Calu3 (cell line): ENCODE data around the gene HEG1. TPM values are rescaled to one million over a fixed set of nuclear protein-coding genes. Genes with fewer than 3 reads are reported as not detected.
A peak's percentile ranks its signal among the peaks of the same experiment; 100 is the strongest.

Source experiments
- BruUV-seq: library from RNA; stranded (reverse); fragments of 400-500 nt; replicated peaks from 2 replicates; lab custom pipeline; 2021; lab: Mats Ljungman, UMichigan
- CTCF ChIA-PET: fragments of 300-600 bp; sonication (Branson Sonifier 250); formaldehyde crosslinking; loops from one replicate; lab custom pipeline; 2022; ENCODE audit warnings: antibody characterized with exemption; lab: Charles Lee
- DNase-seq: peaks from one replicate; pipeline ENCODE4 v3.0.0; 2022
- H3K27ac Mint-ChIP-seq: one replicate; pipeline ENCODE4 v1.8.0; 2022; ENCODE audit warnings: mixed read lengths; ENCODE audit not compliant: unreplicated experiment
- H3K27me3 Mint-ChIP-seq: one replicate; pipeline ENCODE4 v1.8.0; 2022; ENCODE audit warnings: mixed read lengths; ENCODE audit not compliant: unreplicated experiment
- H3K36me3 Mint-ChIP-seq: one replicate; pipeline ENCODE4 v1.8.0; 2022; ENCODE audit warnings: mild to moderate bottlenecking, moderate library complexity, mixed read lengths; ENCODE audit not compliant: insufficient read depth, unreplicated experiment
- H3K4me1 Mint-ChIP-seq: one replicate; pipeline ENCODE4 v1.8.0; 2022; ENCODE audit warnings: mild to moderate bottlenecking, low read depth, mixed read lengths; ENCODE audit not compliant: unreplicated experiment
- H3K4me3 Mint-ChIP-seq: one replicate; pipeline ENCODE4 v1.8.0; 2022; ENCODE audit warnings: mild to moderate bottlenecking, low read depth, moderate library complexity, mixed read lengths; ENCODE audit not compliant: unreplicated experiment
- H3K9me3 Mint-ChIP-seq: one replicate; pipeline ENCODE4 v1.8.0; 2022; ENCODE audit warnings: low read depth, mixed read lengths; ENCODE audit not compliant: unreplicated experiment
- intact Hi-C: fragments of 100-400 bp; cut with micrococcal nuclease; formaldehyde crosslinking; loops from one replicate; pipeline ENCODE4 v1.10.0; 2022; ENCODE audit not compliant: unreplicated experiment
- total RNA-seq: library from RNA; stranded (reverse); gene quantifications from 2 replicates; pipeline ENCODE4 v1.2.3, GENCODE V29; 2022
- TF ChIP-seq, protein P1 (sequence below): fragments of 200-600 bp; IDR thresholded peaks from one replicate; pipeline ENCODE4 v1.8.0; 2022; ENCODE audit warnings: antibody characterized with exemption; ENCODE audit not compliant: unreplicated experiment

Gene HEG1
- total RNA-seq, 1 experiment from 2014 or later: 0.97 TPM

DNA sequence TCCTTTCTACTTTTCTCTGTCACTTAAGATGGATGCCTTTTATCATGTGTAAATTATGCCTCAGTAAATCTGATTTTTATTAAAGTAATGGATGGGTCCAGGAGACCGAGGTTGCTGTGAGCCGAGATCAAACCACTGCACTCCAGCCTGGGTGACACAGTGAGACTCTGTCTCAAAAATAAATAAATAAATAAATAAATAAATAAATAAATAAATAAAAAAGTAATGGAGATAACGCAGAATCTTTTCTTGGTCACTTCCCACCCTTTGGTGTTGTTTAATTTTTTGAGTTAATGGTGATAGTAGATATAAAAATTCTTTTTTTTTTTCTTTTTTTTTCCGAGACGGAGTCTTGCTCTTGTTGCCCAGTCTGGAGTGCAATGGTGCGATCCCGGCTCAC, 77.2 kb downstream of the HEG1 start:
- CTCF ChIA-PET: no interaction called here
- no peak for DNase-seq

DNA sequence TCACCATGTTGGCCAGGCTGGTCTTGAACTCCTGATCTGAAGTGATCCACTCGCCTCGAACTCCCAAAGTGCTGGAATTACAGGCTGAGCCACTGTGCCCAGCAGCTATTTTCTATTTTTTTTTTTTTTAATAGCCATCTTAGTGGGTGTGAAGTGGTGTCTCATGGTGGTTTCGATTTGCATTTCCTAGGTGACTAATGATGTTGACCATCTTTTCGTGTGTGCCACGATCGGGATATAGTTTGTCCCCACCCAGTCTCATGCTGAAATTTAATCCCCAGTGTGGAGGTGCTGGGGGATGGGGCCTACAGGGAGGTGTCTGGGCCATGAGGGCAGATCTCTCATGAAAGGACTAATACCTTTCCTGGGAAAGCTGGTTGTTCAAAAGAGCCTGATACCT, 79.4 kb downstream of the HEG1 start:
- Mint-ChIP-seq H3K27me3 (no peaks in the 10 kb centered on the region), H3K9me3 (peaks cover 5% of the 10 kb centered on the region), H3K4me1 (peaks cover 9% of the 10 kb centered on the region), H3K36me3 (no peaks in the 10 kb centered on the region), H3K4me3 (no peak overlapping the region), H3K27ac (no peak overlapping the region)
- intact Hi-C loops: no loop called here
- no peak for DNase-seq
- TF ChIP-seq, protein P1, sequence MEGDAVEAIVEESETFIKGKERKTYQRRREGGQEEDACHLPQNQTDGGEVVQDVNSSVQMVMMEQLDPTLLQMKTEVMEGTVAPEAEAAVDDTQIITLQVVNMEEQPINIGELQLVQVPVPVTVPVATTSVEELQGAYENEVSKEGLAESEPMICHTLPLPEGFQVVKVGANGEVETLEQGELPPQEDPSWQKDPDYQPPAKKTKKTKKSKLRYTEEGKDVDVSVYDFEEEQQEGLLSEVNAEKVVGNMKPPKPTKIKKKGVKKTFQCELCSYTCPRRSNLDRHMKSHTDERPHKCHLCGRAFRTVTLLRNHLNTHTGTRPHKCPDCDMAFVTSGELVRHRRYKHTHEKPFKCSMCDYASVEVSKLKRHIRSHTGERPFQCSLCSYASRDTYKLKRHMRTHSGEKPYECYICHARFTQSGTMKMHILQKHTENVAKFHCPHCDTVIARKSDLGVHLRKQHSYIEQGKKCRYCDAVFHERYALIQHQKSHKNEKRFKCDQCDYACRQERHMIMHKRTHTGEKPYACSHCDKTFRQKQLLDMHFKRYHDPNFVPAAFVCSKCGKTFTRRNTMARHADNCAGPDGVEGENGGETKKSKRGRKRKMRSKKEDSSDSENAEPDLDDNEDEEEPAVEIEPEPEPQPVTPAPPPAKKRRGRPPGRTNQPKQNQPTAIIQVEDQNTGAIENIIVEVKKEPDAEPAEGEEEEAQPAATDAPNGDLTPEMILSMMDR: no peak
- CTCF ChIA-PET: interaction anchor here (0.6 kb wide), 1 partner anchor 1617 kb away, joined by 5 read pairs; no protein-coding TSS in a partner anchor
- BruUV-seq: no TSS peak

More for the DNA sequence above, 77.2 kb downstream of the HEG1 start:
- no peaks in the 10 kb centered on the region for H3K27me3 Mint-ChIP-seq
- intact Hi-C loops: no loop called here
- H3K4me3 Mint-ChIP-seq: no peak overlapping the region
- H3K36me3 Mint-ChIP-seq: no peaks in the 10 kb centered on the region
- peaks cover 9% of the 10 kb centered on the region for H3K4me1 Mint-ChIP-seq
- H3K9me3 Mint-ChIP-seq: peaks cover 5% of the 10 kb centered on the region
- BruUV-seq: no TSS peak
- TF ChIP-seq, protein P1: no peak
- no peak overlapping the region for H3K27ac Mint-ChIP-seq

DNA sequence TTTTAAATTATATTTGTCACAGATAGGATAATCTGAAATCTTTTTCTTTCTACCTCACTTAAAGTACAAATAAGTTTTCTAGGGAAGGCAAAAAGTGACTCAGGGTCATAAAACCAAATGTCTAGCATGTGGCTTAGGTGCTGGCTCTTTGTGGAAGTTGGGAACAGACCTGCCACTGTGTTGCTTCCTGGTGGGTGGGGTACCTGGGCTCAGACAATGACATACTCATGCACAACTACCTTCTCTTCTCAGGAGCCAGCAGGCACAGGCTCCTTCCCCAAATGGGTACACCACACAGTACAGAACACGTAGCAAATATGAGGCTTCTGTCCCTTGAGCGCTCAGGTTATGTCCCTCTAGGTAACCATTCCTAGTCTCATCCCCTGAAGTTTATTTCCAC, 81.1 kb downstream of the HEG1 start:
- H3K27me3 Mint-ChIP-seq: no peaks in the 10 kb centered on the region
- peaks cover 9% of the 10 kb centered on the region for H3K4me1 Mint-ChIP-seq
- H3K9me3 Mint-ChIP-seq: peaks cover 5% of the 10 kb centered on the region
- H3K4me3 Mint-ChIP-seq: no peak overlapping the region
- H3K27ac Mint-ChIP-seq: no peak overlapping the region
- intact Hi-C loops: no loop called here
- TF ChIP-seq, protein P1: no peak
- CTCF ChIA-PET: no interaction called here
- H3K36me3 Mint-ChIP-seq: no peaks in the 10 kb centered on the region
- BruUV-seq: no TSS peak
- peak; percentile 44 for DNase-seq

DNA sequence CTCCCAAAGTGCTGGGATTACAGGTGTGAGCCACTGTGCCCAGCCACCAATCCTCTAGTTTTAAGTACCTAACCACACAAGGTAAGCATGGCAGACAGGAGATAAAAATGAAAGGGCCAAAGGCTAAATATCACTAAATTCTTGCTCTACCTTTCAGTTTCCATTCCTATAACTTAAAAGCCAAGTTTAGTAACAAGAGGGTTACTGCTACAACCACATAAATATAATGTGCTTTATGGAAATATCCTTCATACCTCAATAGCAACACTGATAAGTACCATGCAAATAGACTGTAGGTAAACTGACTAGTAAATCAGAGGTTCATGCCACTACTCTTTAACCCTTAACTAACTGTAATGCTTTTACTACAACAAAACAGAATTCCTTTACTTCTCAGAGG, 82.5 kb downstream of the HEG1 start:
- H3K36me3 Mint-ChIP-seq: no peaks in the 10 kb centered on the region
- CTCF ChIA-PET: interaction anchor here (1.5 kb wide), 1 partner anchor 39 kb away, joined by 4 read pairs; the partner anchor contains the start of gene MUC13
- TF ChIP-seq, protein P1: no peak
- peaks cover 5% of the 10 kb centered on the region for H3K9me3 Mint-ChIP-seq
- H3K27ac Mint-ChIP-seq: no peak overlapping the region
- H3K4me1 Mint-ChIP-seq: peaks cover 9% of the 10 kb centered on the region
- intact Hi-C loops: no loop called here
- no peaks in the 10 kb centered on the region for H3K27me3 Mint-ChIP-seq
- no TSS peak for BruUV-seq
- no peak overlapping the region for H3K4me3 Mint-ChIP-seq
- DNase-seq: no peak
